ENCODE data around the gene RTN4RL1. TPM values are rescaled to one million over a fixed set of nuclear protein-coding genes. Genes with fewer than 3 reads are reported as not detected.

The RTN4RL1 gene
- total RNA-seq, 3 donors from 2014 or later, result 0.14 to 0.47 (median 0.43) TPM

DNA sequence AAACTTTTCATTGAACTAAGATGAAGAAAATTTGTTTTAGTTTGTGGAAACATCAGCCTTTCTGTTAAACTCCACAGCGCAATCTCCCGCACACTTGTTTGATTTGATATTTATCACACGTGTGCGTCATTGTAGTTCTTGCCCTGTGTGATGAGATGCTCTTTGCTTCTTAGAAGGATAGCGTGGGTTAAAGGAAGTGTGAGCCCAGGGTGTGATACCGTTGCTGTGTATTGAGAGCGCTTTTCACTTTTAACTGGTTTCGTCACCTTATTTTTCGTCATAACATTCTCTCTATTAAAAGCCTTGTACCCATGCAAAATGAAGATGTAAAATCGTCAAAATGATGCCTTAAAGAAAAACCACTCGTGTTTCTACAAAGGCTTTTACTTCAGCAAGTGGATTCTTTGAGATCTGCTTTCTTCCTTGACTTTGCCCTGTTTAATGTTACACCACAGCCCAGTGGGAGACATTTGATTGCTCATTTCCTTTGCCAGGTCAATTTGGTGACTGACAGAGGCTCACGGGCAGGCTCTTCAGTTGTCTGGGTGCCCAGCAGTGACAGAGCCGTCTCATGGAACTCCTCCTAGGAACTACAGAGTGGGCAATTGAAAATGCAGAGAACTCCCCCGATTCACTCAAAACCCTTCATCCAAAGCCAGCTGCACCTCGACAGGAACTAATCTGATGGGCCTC, 134.2 kb downstream of the RTN4RL1 start:
- TF ChIP-seq CTCF (IDR thresholded peaks at IDR 0.05), result no peak
- no peaks in the 10 kb centered on the region for H3K9me3 ChIP-seq
- H3K4me1 ChIP-seq (ENCODE audit: low read depth), result no peaks in the 10 kb centered on the region
- DNase-seq (no peak), ATAC-seq (no peak)
- intact Hi-C loops (cut with DNase I, micrococcal nuclease), result no loop called here
- peaks cover 9% of the 10 kb centered on the region for H3K36me3 ChIP-seq (ENCODE audit: low read depth)
- no peak overlapping the region for H3K4me3 ChIP-seq

- peaks cover 11% of the 10 kb centered on the region for H3K36me3 ChIP-seq (ENCODE audit: low read depth)
- no peaks in the 10 kb centered on the region for H3K4me1 ChIP-seq (ENCODE audit: low read depth)
- no peak for DNase-seq
- no peak overlapping the region for H3K4me3 ChIP-seq
- intact Hi-C loops (cut with DNase I, micrococcal nuclease), result no loop called here
- ATAC-seq, result no peak
- TF ChIP-seq CTCF (IDR thresholded peaks at IDR 0.05), result no peak
- H3K9me3 ChIP-seq, result no peaks in the 10 kb centered on the region
These were observed 136.4 kb downstream of the RTN4RL1 start for GRCh38 chr17:1888741-1889140.

Small RNAs within 50 kb of the gene (microRNA-seq; reads per million reads assigned to microRNA genes)
- gene MIR132 (1,260 reads per million, percentile 84 among the genes with 10 or more reads in this experiment), gene MIR212 (32.6 reads per million, percentile 48 among the genes with 10 or more reads in this experiment)

Other genes with a start within 250 kb of the RTN4RL1 start
- 10 to 100 TPM in 2 of 3 donors, 1 to 10 TPM in 1; 9.8 to 19.4 (median 10.7) TPM for gene SMYD4, start 195.4 kb downstream of the RTN4RL1 start, total RNA-seq
- 10 to 100 TPM; 52.3 to 77.4 (median 75.5) TPM for gene RPA1, start 195.3 kb downstream of the RTN4RL1 start, total RNA-seq
- 10 to 100 TPM; 33.1 to 43.7 (median 42.2) TPM for gene DPH1, start 4.8 kb upstream of the RTN4RL1 start, total RNA-seq
- gene OVCA2, start 16.7 kb upstream of the RTN4RL1 start, total RNA-seq, result 10 to 100 TPM; 25.3 to 35.5 (median 33.0) TPM
- 10 to 100 TPM in 2 of 3 donors, 1 to 10 TPM in 1; 6.0 to 28.9 (median 13.5) TPM for gene HIC1, start 29.8 kb upstream of the RTN4RL1 start, total RNA-seq

All from mucosa of descending colon (tissue), 3 donors.